Bronchus fibroblast of lung (primary cell): Measurements from ENCODE around the gene CDKN2D. TPM values are rescaled to one million over a fixed set of nuclear protein-coding genes. Genes with fewer than 3 reads are reported as not detected.

Experiments
- total RNA-seq: library from RNA; depleted of rRNA; stranded (reverse); fragments of >200 nt; gene quantifications from 2 replicates; pipeline ENCODE4 v1.2.3, GENCODE V29; 2015

CDKN2D gene
- total RNA-seq = 8.6 and 11.8 TPM in 2 replicates

GRCh38 chr19:10568826-10569651 is at the start of gene CDKN2D:
Gene CDKN2D (minus strand): TSS chr19:10568979. CDS start chr19:10568653, 326 bp downstream.

GRCh38 chr19:10587022-10587838 is 18.5 kb upstream of the CDKN2D start, which contains the start of gene AP1M2:
Gene AP1M2 (minus strand): TSS chr19:10587312. CDS start chr19:10587231, 81 bp downstream.

GRCh38 chr19:10565567-10566407 is 3.0 kb downstream of the CDKN2D start, which contains the start of gene KRI1:
Gene KRI1 (minus strand): TSS chr19:10566010. CDS start chr19:10565999, 11 bp downstream.

GRCh38 chr19:10543420-10544241 is 25.1 kb downstream of the CDKN2D start, which contains the start of gene ATG4D:
Gene ATG4D (plus strand): TSS chr19:10543904. CDS start chr19:10544091, 187 bp downstream.

GRCh38 chr19:10517361-10517759 is 51.4 kb downstream of the CDKN2D start, which contains the start of gene S1PR5:
Gene S1PR5 (minus strand): TSS chr19:10517447. CDS start chr19:10515011, 2,436 bp downstream.

Other genes starting within 250 kb of the CDKN2D start
- 28.7 and 32.1 TPM in 2 replicates for gene RAVER1, start 235.4 kb downstream of the CDKN2D start, total RNA-seq
- gene ICAM3, start 229.4 kb downstream of the CDKN2D start, total RNA-seq = 6.9 and 9.8 TPM in 2 replicates
- 95.3 and 129 TPM in 2 replicates for gene TYK2, start 188.4 kb downstream of the CDKN2D start, total RNA-seq
- 195 and 209 TPM in 2 replicates for gene CDC37, start 165.4 kb downstream of the CDKN2D start, total RNA-seq
- 3.4 and 4.8 TPM in 2 replicates for gene PDE4A, start 148.4 kb downstream of the CDKN2D start, total RNA-seq
- gene KEAP1, start 65.6 kb downstream of the CDKN2D start, total RNA-seq = 48.6 and 58.3 TPM in 2 replicates
- not detected in 2 replicates for gene S1PR5, start 51.5 kb downstream of the CDKN2D start, total RNA-seq
- gene ATG4D, start 25.1 kb downstream of the CDKN2D start, total RNA-seq = 18.3 and 25.1 TPM in 2 replicates
- 11.6 and 12.9 TPM in 2 replicates for gene KRI1, start 3.0 kb downstream of the CDKN2D start, total RNA-seq
- gene AP1M2, start 18.3 kb upstream of the CDKN2D start, total RNA-seq = 2.0 TPM in 1 of 2 replicates, not detected in the other
- 56.5 and 65.3 TPM in 2 replicates for gene SLC44A2, start 56.6 kb upstream of the CDKN2D start, total RNA-seq
- 122 and 140 TPM in 2 replicates for gene ILF3, start 85.4 kb upstream of the CDKN2D start, total RNA-seq
- gene QTRT1, start 132.5 kb upstream of the CDKN2D start, total RNA-seq = 26.7 and 28.7 TPM in 2 replicates
- gene DNM2, start 149.1 kb upstream of the CDKN2D start, total RNA-seq = 67.2 and 70.8 TPM in 2 replicates